Upper lobe of right lung (tissue), 1 donor: ENCODE measurements around the gene ADPRM. TPM values are rescaled to one million over a fixed set of nuclear protein-coding genes. Genes with fewer than 3 reads are reported as not detected.

ENCODE experiments used
- ATAC-seq: fragments of 200-7000 bp; cut with Tn5 transposase; one replicate; pipeline ENCODE4 v1.9.1; 2020; ENCODE audit warnings: mild to moderate bottlenecking, moderate library complexity
- DNase-seq: peaks from one replicate; pipeline ENCODE4 v3.0.0-alpha.2; 2020
- H3K27ac ChIP-seq: fragments of 200-600 bp; one replicate; pipeline ENCODE4 v1.8.0; 2022
- H3K27me3 ChIP-seq: fragments of 200-600 bp; one replicate; pipeline ENCODE4 v1.8.0; 2022; ENCODE audit warnings: mild to moderate bottlenecking
- H3K36me3 ChIP-seq: fragments of 200-600 bp; one replicate; pipeline ENCODE4 v1.8.0; 2022
- H3K4me1 ChIP-seq: fragments of 200-600 bp; one replicate; pipeline ENCODE4 v1.8.0; 2022
- H3K4me3 ChIP-seq: fragments of 200-600 bp; one replicate; pipeline ENCODE4 v1.8.0; 2022; ENCODE audit warnings: mild to moderate bottlenecking
- H3K9me3 ChIP-seq: fragments of 200-600 bp; one replicate; pipeline ENCODE4 v1.8.0; 2022
- CTCF ChIP-seq: fragments of 200-600 bp; IDR thresholded peaks from one replicate; pipeline ENCODE4 v1.8.0; 2022; ENCODE audit warnings: antibody characterized with exemption
- intact Hi-C: fragments of 100-400 bp; cut with DNase I; formaldehyde crosslinking; loops from one replicate; pipeline ENCODE4 v1.11.0; 2022
- long read RNA-seq: library from polyadenylated mRNA; unstranded; transcript quantifications from one replicate; pipeline ENCODE4 v2.0.0, GENCODE V29; 2021
- total RNA-seq: library from RNA; stranded (reverse); fragmentation: NEBNext Ultra II Directional; extraction: Animal tissue kit (Norgen Biotek cat#: 25700); gene quantifications from one replicate; pipeline ENCODE4 v1.2.1, GENCODE V29; 2021
- donor health status: DM: no; HTN: yes; CAD: no; lungs with severe emphysema.

ADPRM gene, protein sequence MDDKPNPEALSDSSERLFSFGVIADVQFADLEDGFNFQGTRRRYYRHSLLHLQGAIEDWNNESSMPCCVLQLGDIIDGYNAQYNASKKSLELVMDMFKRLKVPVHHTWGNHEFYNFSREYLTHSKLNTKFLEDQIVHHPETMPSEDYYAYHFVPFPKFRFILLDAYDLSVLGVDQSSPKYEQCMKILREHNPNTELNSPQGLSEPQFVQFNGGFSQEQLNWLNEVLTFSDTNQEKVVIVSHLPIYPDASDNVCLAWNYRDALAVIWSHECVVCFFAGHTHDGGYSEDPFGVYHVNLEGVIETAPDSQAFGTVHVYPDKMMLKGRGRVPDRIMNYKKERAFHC
- 8.2 TPM for total RNA-seq
- long read RNA-seq, partial matches to known transcripts, result 0 of 7 reads
- long read RNA-seq, other reads (novel, unspliced or antisense), result 5 of 7 reads

DNA sequence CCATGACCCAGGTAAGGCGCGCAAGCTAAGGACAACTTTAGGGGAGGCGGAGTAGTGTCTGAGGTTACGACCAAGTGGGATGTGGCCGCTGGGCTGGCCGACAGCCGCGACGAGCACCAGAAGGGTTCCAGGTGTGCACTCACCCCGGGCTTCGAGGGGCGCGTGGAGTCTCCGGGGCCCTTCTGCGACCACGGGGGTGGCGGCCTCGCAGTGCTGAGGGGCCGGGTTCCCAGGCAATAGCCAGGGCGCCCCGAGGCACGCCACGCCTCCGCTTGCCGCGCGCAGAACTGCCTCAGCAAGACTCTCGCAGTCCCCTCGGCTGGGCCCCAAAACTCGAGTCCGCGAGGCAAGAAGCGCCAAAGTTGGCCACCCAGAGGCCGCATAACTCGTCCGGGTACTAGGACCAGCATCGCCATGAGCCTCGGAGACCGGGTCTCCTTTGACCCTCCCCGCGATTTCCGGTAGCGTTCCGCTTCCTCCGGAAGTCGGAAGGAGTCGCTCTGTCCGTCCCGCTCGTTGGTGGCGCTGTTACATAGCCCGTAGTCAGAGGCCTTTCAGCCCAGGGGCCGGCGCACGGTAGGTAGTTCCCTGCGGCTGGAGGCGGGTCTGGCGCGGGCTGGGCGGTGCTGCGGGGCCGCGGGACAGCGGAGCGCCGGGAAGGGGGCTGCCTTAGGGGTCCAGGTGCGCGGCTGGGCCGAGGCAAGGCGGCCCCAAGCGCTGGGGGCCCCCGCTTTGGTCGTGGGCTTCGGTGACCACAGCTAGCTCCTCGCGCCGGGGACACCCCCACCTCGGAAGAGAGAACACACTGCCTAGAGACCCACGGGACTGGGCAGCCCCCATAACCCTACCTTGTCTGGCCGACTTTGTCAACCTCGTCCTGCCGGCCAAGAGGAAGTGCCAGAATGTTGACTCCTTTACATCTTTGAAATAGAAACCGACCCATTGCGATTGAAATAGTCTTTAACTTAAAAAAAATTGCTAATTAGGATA, at the start of gene ADPRM, which contains the start of gene SCO1:
TSS of gene ADPRM (plus strand) at position 503 of the 990 bp plus-strand sequence. CDS start 7,333 bp downstream, outside the sequence.
TSS of gene SCO1 (minus strand) at position 442 of the 990 bp plus-strand sequence. CDS start at position 416, 26 bp downstream.
- intact Hi-C loops, result no loop called here
- Histone ChIP-seq H3K9me3 (no peaks in the 10 kb centered on the region), H3K4me3 (peak within 1 kb of the TSS; percentile 90), H3K36me3 (peaks cover 27% of the 10 kb centered on the region), H3K27ac (peak within 1 kb of the TSS; percentile 96), H3K27me3 (no peaks in the 10 kb centered on the region), H3K4me1 (peaks cover 26% of the 10 kb centered on the region)
- peak; percentile 97 for DNase-seq
- TF ChIP-seq CTCF, result peak; percentile 57
- ATAC-seq, result peak; percentile 100

- no peak for DNase-seq
- no peak for ATAC-seq
- Histone ChIP-seq H3K36me3 (peaks cover 5% of the 10 kb centered on the region), H3K4me3 (no peak overlapping the region), H3K27me3 (no peaks in the 10 kb centered on the region), H3K27ac (no peak overlapping the region), H3K4me1 (no peaks in the 10 kb centered on the region), H3K9me3 (no peaks in the 10 kb centered on the region)
- no peak for TF ChIP-seq CTCF
- intact Hi-C loops, result loop anchor here (10.0 kb wide), 1 partner anchor 186 kb away; the partner anchor contains the start of gene PIRT
These were observed 49.0 kb upstream of the ADPRM start for GRCh38 chr17:10648381-10648780.

GRCh38 chr17:10648956-10649355, 48.4 kb upstream of the ADPRM start:
- H3K9me3 ChIP-seq, result no peaks in the 10 kb centered on the region
- H3K36me3 ChIP-seq, result peaks cover 5% of the 10 kb centered on the region
- H3K4me1 ChIP-seq, result no peaks in the 10 kb centered on the region
- no peak overlapping the region for H3K27ac ChIP-seq
- DNase-seq (no peak), ATAC-seq (no peak)
- no peak for TF ChIP-seq CTCF
- no peak overlapping the region for H3K4me3 ChIP-seq
- intact Hi-C loops, result loop anchor here (10.0 kb wide), 1 partner anchor 186 kb away; the partner anchor contains the start of gene PIRT
- no peaks in the 10 kb centered on the region for H3K27me3 ChIP-seq

GRCh38 chr17:10649602-10650001, 47.8 kb upstream of the ADPRM start:
- intact Hi-C loops, result loop anchor here (10.0 kb wide), 1 partner anchor 185 kb away; the partner anchor contains the start of gene PIRT
- ATAC-seq (no peak), DNase-seq (no peak)
- Histone ChIP-seq H3K27ac (no peak overlapping the region), H3K9me3 (no peaks in the 10 kb centered on the region), H3K4me3 (no peak overlapping the region), H3K27me3 (no peaks in the 10 kb centered on the region), H3K36me3 (peaks cover 2% of the 10 kb centered on the region), H3K4me1 (no peaks in the 10 kb centered on the region)
- no peak for TF ChIP-seq CTCF

- Histone ChIP-seq H3K4me3 (no peak overlapping the region), H3K4me1 (no peaks in the 10 kb centered on the region), H3K36me3 (no peaks in the 10 kb centered on the region), H3K9me3 (no peaks in the 10 kb centered on the region), H3K27ac (no peak overlapping the region), H3K27me3 (no peaks in the 10 kb centered on the region)
- intact Hi-C loops, result no loop called here
- no peak for TF ChIP-seq CTCF
- ATAC-seq (no peak), DNase-seq (no peak)
These were observed 45.5 kb upstream of the ADPRM start for GRCh38 chr17:10651927-10652326.
